Measurements from ENCODE around the gene NXN. TPM values are rescaled to one million over a fixed set of nuclear protein-coding genes. Genes with fewer than 3 reads are reported as not detected.
"Not testable (repeated sequence)": the region's sequence is repeated elsewhere in the genome, so short reads cannot be mapped to it uniquely, and the experiment has no call there.

The NXN gene
- total RNA-seq, 2 donors from 2014 or later, result 13.9 to 18.9 TPM

DNA sequence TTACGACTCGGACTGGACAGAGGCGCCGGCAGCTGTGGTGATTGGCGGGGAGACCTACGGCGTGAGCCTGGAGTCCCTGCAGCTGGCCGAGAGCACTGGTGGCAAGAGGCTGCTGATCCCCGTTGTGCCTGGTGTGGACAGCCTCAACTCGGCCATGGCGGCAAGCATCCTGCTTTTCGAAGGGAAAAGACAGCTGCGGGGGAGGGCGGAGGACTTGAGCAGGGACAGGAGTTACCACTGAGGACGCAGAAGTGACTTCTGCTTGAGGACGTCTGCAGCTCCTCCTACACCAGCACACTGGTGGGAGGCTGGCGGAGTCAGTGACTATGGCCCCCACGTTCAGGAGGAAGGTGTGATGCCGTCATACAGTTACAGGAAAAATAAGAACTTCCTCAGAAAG is 187.7 kb downstream of the NXN start:
- no peaks in the 10 kb centered on the region for H3K9me3 ChIP-seq
- H3K4me1 ChIP-seq (ENCODE audit: control insufficient read depth in 1 of 2, low read depth in 2 of 2), result peaks cover 0 to 4% of the 10 kb centered on the region in 2 donors
- TF ChIP-seq, protein P1, sequence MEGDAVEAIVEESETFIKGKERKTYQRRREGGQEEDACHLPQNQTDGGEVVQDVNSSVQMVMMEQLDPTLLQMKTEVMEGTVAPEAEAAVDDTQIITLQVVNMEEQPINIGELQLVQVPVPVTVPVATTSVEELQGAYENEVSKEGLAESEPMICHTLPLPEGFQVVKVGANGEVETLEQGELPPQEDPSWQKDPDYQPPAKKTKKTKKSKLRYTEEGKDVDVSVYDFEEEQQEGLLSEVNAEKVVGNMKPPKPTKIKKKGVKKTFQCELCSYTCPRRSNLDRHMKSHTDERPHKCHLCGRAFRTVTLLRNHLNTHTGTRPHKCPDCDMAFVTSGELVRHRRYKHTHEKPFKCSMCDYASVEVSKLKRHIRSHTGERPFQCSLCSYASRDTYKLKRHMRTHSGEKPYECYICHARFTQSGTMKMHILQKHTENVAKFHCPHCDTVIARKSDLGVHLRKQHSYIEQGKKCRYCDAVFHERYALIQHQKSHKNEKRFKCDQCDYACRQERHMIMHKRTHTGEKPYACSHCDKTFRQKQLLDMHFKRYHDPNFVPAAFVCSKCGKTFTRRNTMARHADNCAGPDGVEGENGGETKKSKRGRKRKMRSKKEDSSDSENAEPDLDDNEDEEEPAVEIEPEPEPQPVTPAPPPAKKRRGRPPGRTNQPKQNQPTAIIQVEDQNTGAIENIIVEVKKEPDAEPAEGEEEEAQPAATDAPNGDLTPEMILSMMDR (IDR thresholded peaks at IDR 0.05), result no peak
- DNase-seq (ENCODE audit: low spot score), result no peak
- H3K27ac ChIP-seq, result no peak overlapping the region
- H3K27me3 ChIP-seq (replicated peaks; ENCODE audit: insufficient read depth), result no peaks in the 10 kb centered on the region
- ATAC-seq (ENCODE audit: insufficient number of reproducible peaks, low FRiP score, low read depth), result no peak
- H3K4me3 ChIP-seq, result no peak overlapping the region
- H3K36me3 ChIP-seq, result peaks cover 31% of the 10 kb centered on the region

DNA sequence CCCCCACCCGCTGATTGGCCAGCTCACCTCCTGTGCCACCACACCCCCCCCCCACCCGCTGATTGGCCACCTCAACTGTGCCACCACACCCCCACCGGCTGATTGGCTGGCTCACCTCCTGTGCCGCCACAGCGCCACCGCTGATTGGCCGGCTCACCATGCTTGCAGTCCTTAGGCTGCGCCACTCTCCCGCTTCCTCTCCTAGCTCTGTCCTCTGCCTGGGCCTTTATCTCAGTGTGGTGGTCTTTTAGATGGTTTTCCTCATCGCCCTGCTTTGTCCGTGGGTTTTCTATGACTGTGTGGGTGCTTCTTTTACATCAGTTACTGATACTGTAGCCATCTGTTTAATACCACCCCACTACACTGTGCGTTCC is 188.7 kb downstream of the NXN start:
- not testable (repeated sequence) for H3K27me3 ChIP-seq (replicated peaks; ENCODE audit: insufficient read depth); H3K9me3 ChIP-seq; DNase-seq (ENCODE audit: low spot score); ATAC-seq (ENCODE audit: insufficient number of reproducible peaks, low FRiP score, low read depth); H3K4me1 ChIP-seq (ENCODE audit: control insufficient read depth in 1 of 2, low read depth in 2 of 2)
- Histone ChIP-seq H3K27ac (peak overlapping the region in 1 of 2 donors; percentile 46), H3K36me3 (peaks cover 31% of the 10 kb centered on the region), H3K4me3 (peak overlapping the region; percentile 24)

DNA sequence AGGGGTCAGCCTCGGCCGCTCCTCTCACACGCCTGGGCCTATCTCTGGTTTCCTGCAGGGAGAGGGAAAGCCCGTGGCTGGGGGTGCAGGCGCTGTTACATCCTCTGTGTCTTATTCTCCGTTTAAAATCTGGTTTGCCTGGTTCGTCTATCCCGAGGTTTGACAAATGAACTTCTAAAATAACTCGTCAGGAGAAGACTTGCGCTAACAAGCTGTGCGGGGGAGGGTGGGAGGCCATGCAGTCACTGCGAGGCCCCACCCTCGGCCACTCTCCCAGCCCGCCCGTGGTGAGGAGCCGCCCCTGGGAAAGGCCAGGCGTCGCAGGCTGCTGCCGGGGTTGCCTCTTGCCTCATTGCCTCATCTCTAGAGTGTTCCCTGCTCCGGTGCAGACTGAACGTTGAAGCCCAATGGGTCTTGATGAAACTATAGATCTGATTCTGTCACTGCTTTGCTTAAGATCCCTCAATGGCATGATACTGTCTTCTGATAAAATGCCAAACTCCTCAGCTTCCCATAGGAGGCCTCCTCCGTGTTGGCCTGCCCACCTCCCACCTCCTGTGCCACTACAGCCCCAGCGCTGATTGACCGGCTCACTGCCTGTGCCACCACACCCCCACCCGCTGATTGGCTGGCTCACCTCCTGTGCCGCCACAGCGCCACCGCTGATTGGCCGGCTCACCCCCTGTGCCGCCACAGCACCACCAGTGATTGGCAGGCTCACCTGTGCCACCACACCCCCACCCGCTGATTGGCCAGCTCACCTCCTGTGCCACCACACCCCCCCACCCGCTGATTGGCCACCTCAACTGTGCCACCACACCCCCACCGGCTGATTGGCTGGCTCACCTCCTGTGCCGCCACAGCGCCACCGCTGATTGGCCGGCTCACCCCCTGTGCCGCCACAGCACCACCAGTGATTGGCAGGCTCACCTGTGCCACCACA is 189.4 kb downstream of the NXN start:
- DNase-seq (ENCODE audit: low spot score); H3K4me3 ChIP-seq; H3K9me3 ChIP-seq; H3K4me1 ChIP-seq (ENCODE audit: control insufficient read depth in 1 of 2, low read depth in 2 of 2); H3K27me3 ChIP-seq (replicated peaks; ENCODE audit: insufficient read depth); ATAC-seq (ENCODE audit: insufficient number of reproducible peaks, low FRiP score, low read depth): not testable (repeated sequence)
- peaks cover 31% of the 10 kb centered on the region for H3K36me3 ChIP-seq
- peak overlapping the region in 1 of 2 donors; percentile 57 for H3K27ac ChIP-seq

DNA sequence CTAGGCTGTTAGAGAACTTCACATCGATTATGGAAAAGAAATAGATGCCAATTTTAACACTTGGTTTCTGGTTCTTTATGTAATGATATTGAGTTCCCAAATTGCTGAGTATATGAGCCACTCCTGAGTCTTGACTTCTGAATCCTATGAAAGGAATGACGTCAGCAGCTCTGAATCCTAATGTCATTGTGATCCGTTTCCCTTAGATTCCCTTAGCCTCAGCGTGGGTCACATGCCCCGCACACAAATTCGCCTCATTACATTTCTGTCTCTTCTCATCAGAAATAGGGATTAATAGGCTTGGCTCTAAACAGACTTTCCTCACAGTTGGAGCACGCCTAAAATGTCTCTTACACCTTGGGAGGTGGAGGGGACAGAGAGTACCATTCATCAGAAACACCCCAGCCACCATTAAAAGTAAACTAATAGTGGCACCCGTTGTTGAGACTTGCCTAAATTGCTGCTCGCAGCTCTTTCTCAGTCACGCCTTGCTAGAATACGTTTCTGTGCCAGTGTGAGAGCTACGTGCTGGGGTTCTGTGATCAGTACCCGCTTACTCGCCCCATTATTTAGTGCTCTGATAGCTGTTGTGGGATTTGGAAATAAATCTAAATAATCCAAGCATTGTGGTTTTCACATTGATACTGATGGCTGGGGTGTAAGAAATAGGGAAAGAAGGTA is 190.3 kb downstream of the NXN start:
- no peak overlapping the region for H3K4me3 ChIP-seq
- H3K36me3 ChIP-seq, result peaks cover 31% of the 10 kb centered on the region
- no peaks in the 10 kb centered on the region for H3K27me3 ChIP-seq (replicated peaks; ENCODE audit: insufficient read depth)
- H3K27ac ChIP-seq, result peak overlapping the region in 1 of 2 donors; percentile 57
- H3K9me3 ChIP-seq, result no peaks in the 10 kb centered on the region
- ATAC-seq (ENCODE audit: insufficient number of reproducible peaks, low FRiP score, low read depth) (no peak), DNase-seq (ENCODE audit: low spot score) (no peak)
- peaks cover 0 to 2% of the 10 kb centered on the region in 2 donors for H3K4me1 ChIP-seq (ENCODE audit: control insufficient read depth in 1 of 2, low read depth in 2 of 2)
- TF ChIP-seq, protein P1 (IDR thresholded peaks at IDR 0.05), result no peak

DNA sequence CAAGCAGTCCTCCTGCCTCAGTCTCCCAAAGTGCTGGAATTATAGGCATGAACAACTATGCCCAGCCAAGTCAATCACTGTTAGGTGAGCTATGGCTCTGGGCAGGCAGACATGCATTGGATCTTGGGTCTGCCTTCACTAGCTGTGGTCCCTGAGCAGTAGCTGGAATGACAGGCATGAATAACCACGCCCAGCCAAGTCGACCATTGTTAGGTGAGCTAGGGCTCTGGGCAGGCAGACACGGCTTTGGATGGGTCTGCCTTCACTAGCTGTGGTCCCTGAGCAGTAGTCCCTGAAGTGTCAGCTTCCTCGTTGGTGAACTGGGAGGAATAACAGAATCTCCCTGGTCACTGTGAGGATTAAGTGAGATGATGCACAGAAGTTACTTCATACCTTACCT is 191.0 kb downstream of the NXN start:
- ATAC-seq (ENCODE audit: insufficient number of reproducible peaks, low FRiP score, low read depth) (no peak), DNase-seq (ENCODE audit: low spot score) (no peak)
- TF ChIP-seq, protein P1 (IDR thresholded peaks at IDR 0.05), result no peak
- Histone ChIP-seq H3K9me3 (no peaks in the 10 kb centered on the region), H3K27ac (no peak overlapping the region), H3K4me3 (no peak overlapping the region), H3K4me1 (ENCODE audit: control insufficient read depth in 1 of 2, low read depth in 2 of 2) (peaks cover 3 to 9% of the 10 kb centered on the region in 2 donors), H3K27me3 (replicated peaks; ENCODE audit: insufficient read depth) (no peaks in the 10 kb centered on the region), H3K36me3 (peaks cover 31% of the 10 kb centered on the region)

DNA sequence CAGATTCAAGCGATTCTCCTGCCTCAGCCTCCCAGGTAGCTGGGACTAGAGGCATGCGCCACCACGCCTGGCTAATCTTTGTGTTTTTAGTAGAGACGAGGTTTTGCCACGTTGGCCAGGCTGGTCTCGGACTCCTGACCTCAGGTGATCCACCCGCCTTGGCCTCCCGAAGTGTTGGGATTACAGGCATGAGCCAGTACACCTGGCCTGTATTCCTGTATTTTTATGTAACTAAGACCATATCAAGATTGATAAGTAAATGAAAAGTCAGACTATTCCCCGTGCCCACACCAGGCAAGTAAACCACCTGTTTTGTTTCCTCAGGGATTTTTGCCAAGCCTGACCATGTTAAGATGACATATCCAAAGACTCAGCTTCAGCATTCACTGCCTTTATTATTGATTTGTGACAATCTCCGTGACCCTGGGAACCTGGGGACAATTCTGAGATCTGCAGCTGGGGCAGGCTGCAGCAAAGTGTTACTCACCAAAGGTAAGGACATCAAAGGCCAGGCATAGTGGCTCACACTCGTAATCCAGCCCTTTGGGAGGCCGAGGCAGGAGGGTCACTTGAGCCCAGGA is 191.8 kb downstream of the NXN start:
- H3K27me3 ChIP-seq (replicated peaks; ENCODE audit: insufficient read depth), result no peaks in the 10 kb centered on the region
- ATAC-seq (ENCODE audit: insufficient number of reproducible peaks, low FRiP score, low read depth), result no peak
- no peak overlapping the region for H3K4me3 ChIP-seq
- peaks cover 11 to 17% of the 10 kb centered on the region in 2 donors for H3K4me1 ChIP-seq (ENCODE audit: control insufficient read depth in 1 of 2, low read depth in 2 of 2)
- no peaks in the 10 kb centered on the region for H3K9me3 ChIP-seq
- DNase-seq (ENCODE audit: low spot score), result no peak
- TF ChIP-seq, protein P1 (IDR thresholded peaks at IDR 0.05), result no peak
- H3K36me3 ChIP-seq, result peaks cover 31% of the 10 kb centered on the region
- H3K27ac ChIP-seq, result no peak overlapping the region

DNA sequence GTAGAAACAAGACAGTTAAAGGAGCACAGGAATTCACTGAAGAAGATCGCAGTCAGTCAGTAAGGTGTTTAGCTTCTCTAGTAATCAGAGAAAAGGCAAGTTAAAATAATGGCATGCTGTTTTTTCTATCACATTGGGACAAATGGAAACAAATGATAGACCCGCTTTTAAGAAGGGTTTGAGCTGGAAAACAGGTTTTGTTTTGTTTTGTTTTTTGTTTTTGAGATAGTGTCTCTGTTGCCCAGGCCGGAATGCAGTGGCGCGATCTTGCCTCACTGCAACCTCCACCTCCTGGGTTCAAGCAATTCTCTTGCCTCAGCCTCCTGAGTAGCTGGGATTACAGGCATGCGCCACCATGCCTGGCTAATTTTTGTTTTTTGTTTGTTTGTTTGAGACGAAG is 193.7 kb downstream of the NXN start:
- H3K4me3 ChIP-seq; DNase-seq (ENCODE audit: low spot score); H3K27ac ChIP-seq; H3K27me3 ChIP-seq (replicated peaks; ENCODE audit: insufficient read depth); ATAC-seq (ENCODE audit: insufficient number of reproducible peaks, low FRiP score, low read depth); H3K9me3 ChIP-seq: not testable (repeated sequence)
- peaks cover 18 to 25% of the 10 kb centered on the region in 2 donors for H3K4me1 ChIP-seq (ENCODE audit: control insufficient read depth in 1 of 2, low read depth in 2 of 2)
- H3K36me3 ChIP-seq, result peaks cover 23% of the 10 kb centered on the region

Measured in thoracic aorta (tissue), 2 donors.